Gastroesophageal sphincter (tissue), 3 donors: Measurements from ENCODE around the gene SLC39A8.
A peak's percentile ranks its signal among the peaks of the same experiment; 100 is the strongest.

Experiments
- CTCF ChIP-seq, 4 experiments: fragments of 200-600 bp in 2 of 4; fragments of 450-650 bp in 2 of 4; sonication (generic) in 1 of 4; IDR thresholded peaks; one replicate each; pipeline ENCODE4 v1.5.1; 2017 to 2019; ENCODE audit warnings: antibody characterized with exemption in 4 of 4, mild to moderate bottlenecking in 2 of 4, moderate library complexity in 2 of 4
- EP300 ChIP-seq: sonication (generic); formaldehyde crosslinking; IDR thresholded peaks from one replicate; pipeline ENCODE4 v1.6.1; 2017; ENCODE audit warnings: antibody characterized with exemption, mild to moderate bottlenecking

GRCh38 chr4:102344954-102345794, at the start of gene SLC39A8:
- TF ChIP-seq EP300 = no peak
- peak; percentile 57 to 86 (median 78) for TF ChIP-seq CTCF (IDR thresholded peaks at IDR 0.05)
